Activated CD8-positive, alpha-beta memory T cell treated with anti-CD3 and anti-CD28 coated beads for 48 hours (primary cell): ENCODE measurements around the gene EPC1.
"Not testable (repeated sequence)": the region's sequence is repeated elsewhere in the genome, so short reads cannot be mapped to it uniquely, and the experiment has no call there.

Experiments used
- DNase-seq, 3 experiments: peaks; one replicate each; pipeline ENCODE4 v3.0.0-alpha.2; 2020; ENCODE audit warnings: low read depth in 2 of 3, low spot score in 2 of 3

The EPC1 gene

GRCh38 chr10:32241946-32242345 is 105.0 kb downstream of the EPC1 start:
- no peak for DNase-seq

DNA sequence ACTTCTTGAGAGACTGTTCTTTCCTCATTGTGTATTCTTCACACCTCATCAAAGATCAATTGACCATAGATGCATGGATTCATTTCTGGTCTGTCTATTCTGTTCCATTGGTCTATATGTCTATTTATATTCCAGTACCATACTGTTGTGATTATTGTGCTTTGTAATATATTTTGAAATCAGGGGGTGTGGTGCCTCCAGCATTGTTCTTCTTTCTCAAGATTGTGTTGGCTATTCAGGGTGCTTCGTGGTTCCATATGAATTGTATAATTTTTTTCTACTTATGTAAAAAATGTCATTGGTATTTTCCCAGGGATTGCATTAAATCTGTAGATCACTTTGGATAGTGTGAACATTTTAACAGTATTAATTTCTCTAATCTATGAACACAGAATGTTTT is 106.5 kb downstream of the EPC1 start:
- DNase-seq, result no peak

- DNase-seq, result no peak
Observed at GRCh38 chr10:32239769-32240168, 107.2 kb downstream of the EPC1 start.

- no peak for DNase-seq
Observed at GRCh38 chr10:32237644-32238345, 109.2 kb downstream of the EPC1 start.

DNA sequence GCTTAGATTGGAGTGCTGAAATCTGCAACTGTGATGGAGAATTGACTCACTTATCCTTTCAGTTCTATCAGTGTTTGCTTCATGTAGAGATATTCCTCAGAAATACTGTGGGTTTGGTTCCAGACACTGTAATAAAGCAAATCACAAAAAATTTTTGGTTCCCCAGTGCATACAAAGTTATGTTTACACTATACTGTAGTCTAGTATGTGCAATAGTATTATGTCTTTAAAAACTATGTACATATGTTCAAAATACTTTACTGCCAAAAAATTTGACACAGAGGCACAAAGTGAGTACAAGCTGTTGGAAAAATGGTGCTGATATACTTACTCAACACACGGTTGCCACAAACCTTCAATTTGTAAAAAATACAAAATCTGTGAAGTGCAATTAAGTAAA is 112.5 kb downstream of the EPC1 start:
- no peak for DNase-seq

DNA sequence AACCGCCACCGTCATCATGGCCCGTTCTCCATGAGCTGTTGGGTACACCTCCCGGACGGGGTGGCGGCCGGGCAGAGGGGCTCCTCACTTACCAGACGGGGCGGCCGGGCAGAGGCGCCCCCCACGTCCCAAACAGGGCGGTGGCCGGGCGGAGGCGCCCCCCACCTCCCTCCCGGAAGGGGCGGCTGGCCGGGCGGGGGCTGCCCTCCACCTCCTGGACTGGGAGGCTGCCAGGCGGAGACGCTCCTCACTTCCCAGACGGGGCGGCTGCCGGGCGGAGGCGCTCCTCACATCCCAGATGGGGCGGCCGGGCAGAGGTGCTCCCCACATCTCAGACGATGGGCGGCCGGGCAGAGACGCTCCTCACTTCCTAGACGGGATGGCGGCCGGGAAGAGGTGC is 113.6 kb downstream of the EPC1 start:
- DNase-seq, result not testable (repeated sequence)

DNA sequence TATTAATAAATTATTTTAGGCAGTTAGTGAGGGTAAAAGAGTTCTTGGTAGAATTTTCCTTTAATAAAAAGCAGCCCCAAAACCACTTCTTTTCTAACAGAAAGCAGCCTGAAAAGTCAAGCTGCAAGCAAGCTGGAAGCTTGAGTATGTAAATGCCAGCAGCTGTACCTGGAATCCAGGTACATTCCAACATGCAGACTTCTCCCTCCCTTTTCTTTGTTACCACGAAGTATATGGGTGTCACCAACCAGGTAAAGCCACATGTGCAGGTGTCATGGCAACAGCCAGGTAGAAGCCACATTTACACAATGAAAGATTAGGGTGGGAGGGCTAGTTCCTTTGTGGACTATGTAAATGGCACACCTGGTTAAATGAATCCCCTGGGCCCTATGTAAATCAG is 114.6 kb downstream of the EPC1 start:
- no peak for DNase-seq

GRCh38 chr10:32229788-32230187 is 117.2 kb downstream of the EPC1 start:
- not testable (repeated sequence) for DNase-seq

DNA sequence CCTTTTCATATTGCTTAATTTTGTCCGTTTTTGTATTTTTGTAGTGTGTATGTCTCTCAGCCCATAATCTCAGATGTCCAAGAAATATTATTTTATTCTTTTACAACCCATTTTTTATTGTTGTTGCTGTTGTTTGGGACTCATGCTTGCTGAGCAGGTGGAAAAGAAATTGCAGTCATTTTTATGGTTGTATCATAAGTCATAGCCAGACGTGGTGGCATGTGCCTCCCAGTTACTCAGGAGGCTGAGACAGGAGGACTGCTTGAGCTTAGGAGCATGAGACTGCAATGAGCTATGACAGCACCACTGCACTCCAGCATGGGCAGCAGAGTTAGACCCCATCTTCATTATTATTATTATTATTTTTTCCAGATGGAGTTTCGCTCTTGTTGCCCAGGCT is 117.8 kb downstream of the EPC1 start:
- no peak for DNase-seq

GRCh38 chr10:32227802-32228201 is 119.2 kb downstream of the EPC1 start:
- DNase-seq, result no peak

DNA sequence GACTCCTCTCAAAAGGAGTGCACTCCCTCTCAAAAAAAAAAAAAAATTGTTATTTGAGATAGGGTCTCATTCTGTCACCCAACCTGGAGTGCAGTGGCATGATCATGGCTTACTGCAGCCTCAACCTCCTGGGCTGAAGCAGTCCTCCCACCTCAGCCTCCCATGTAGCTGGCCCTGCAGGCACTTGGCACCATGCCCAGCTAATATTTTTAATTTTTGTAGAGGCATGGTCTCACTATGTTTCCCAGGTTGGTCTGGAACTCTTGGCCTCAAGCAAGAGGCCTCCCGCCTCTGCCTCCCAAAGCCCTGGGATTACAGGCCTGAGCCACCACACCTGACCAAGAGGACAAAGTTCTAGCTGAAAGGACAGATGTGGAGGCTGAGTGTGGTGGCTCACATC is 120.3 kb downstream of the EPC1 start:
- no peak for DNase-seq

DNA sequence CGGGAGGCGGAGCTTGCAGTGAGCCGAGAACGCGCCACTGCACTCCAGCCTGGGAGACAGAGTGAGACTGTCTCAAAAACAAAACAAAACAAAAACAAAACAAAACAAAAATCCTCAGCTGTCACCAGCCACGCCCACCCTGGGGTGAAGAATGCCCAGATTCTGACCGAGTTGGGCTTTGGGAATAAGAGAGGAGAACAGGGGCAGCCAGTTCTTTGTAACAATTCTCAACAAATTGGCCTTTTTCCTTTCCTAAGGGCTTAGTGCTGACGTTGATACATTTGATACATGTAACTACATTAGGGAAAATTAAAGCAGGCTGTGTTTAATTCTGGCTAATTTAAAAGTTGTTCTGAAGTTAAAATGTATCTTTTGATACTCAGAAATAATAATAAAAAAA is 121.0 kb downstream of the EPC1 start:
- DNase-seq, result no peak

DNA sequence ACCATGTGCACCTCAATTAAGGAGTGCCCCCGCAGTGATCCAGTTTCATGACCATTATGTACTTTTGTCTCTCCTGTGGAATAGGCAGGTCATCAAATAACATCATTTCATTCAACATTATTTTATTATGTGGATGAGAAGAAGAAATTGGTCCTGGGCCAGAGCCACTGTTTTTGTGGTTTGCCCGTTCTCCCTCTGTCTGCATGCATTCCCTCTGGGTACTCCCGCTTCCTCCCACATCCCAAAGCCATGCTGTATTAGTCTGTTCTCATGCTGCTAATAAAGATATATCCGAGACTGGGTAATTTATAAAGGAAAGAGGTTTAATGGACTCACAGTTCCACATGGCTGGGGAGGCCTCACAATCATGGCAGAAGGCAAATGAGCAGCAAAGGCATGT is 124.6 kb downstream of the EPC1 start:
- DNase-seq, result not testable (repeated sequence)

DNA sequence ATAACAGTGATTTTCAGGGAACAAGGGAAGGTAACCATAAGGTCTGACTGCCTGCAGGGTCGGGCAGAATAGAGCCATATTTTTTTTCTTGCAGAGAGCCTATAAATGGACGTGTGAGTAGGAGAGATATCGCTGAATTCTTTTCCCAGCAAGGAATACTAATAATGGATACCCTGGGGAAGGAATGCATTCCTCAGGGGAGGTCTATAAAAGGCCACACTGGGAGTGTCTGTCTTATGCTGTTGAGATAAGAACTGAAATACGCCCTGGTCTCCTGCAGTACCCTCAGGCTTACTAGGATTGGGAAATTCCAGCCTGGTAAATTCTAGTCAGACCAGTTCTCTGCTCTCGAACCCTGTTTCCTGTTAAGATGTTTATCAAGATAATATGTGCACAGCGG is 127.8 kb downstream of the EPC1 start:
- DNase-seq, result not testable (repeated sequence)

DNA sequence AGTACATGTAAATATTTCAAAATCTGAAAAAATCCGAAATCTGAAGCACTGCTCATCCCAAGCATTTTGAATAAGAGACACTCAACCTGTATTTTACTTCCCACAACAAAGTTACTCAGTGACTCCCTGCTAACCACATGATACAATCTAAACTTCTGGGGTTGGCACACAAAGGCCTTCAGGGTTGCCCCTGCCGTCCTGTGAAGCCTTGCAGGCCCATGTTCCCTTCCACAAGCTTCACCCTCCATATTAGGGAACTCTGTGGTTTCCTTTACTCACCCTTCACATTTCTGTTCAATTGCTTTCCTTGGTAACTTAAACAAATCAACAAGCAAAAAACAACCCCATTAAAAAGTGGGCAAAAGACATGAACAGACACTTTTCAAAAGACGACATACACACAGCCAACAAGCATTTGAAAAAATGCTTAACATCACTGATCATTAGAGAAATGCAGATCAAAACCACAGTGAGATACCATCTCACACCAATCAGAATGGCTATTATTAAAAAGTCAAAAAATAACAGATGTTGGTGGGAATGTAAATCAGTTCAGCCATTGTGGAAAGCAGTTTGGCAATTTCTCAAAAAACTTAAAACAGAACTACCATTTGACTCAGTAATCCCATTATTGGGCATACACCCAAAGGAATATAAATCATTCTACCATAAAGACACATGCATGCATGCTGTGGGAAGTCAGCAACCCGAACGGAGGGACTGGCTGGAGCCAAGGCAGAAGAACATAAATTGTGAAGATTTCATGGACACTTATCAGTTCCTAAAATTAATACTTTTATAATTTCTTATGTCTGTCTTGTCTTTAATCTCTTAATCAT is 128.5 kb downstream of the EPC1 start:
- not testable (repeated sequence) for DNase-seq
